VCaP (cell line): Measurements from ENCODE around the gene C6orf163.
"Not testable (repeated sequence)": the region's sequence is repeated elsewhere in the genome, so short reads cannot be mapped to it uniquely, and the experiment has no call there.

Experiments
- H3K27ac ChIP-seq: fragments of 450-650 bp; 2 replicates; pipeline ENCODE4 v1.5.1; 2017
- CTCF ChIP-seq: fragments of 450-650 bp; conservative IDR thresholded peaks from 2 replicates; pipeline ENCODE4 v1.5.1; 2017; ENCODE audit warnings: mild to moderate bottlenecking, moderate library complexity

C6orf163 gene

GRCh38 chr6:87344731-87345130 lies at the start of gene C6orf163:
TSS of gene C6orf163 (plus strand) at chr6:87344813. CDS start at chr6:87345100, 287 bp downstream.
- H3K27ac ChIP-seq = no peak within 1 kb of the TSS
- no peak for TF ChIP-seq CTCF

- no peak overlapping the region for H3K27ac ChIP-seq
- TF ChIP-seq CTCF = no peak
Measured at GRCh38 chr6:87297119-87297518, 47.5 kb upstream of the C6orf163 start.

- H3K27ac ChIP-seq = not testable (repeated sequence)
Measured at GRCh38 chr6:87301277-87301676, 43.3 kb upstream of the C6orf163 start.

- H3K27ac ChIP-seq = no peak overlapping the region
- no peak for TF ChIP-seq CTCF
Measured at GRCh38 chr6:87308970-87309369, 35.6 kb upstream of the C6orf163 start.

- no peak overlapping the region for H3K27ac ChIP-seq
- no peak for TF ChIP-seq CTCF
Measured at GRCh38 chr6:87312860-87313259, 31.8 kb upstream of the C6orf163 start.

GRCh38 chr6:87315071-87315470 lies 29.5 kb upstream of the C6orf163 start:
- no peak overlapping the region for H3K27ac ChIP-seq
- no peak for TF ChIP-seq CTCF

- no peak for TF ChIP-seq CTCF
- no peak overlapping the region for H3K27ac ChIP-seq
Measured at GRCh38 chr6:87319271-87319987, 25.2 kb upstream of the C6orf163 start.

- TF ChIP-seq CTCF = peak; percentile 100
- peak within 1 kb of the TSS; percentile 77 for H3K27ac ChIP-seq
Measured at GRCh38 chr6:87322304-87323212, 22.1 kb upstream of the C6orf163 start, which contains the start of gene SMIM8. TSS of gene SMIM8 (plus strand) at chr6:87322588. CDS start at chr6:87337032, 14,444 bp downstream.

GRCh38 chr6:87323880-87324279 lies 20.7 kb upstream of the C6orf163 start:
- not testable (repeated sequence) for H3K27ac ChIP-seq
